T-helper 9 cell (primary cell): ENCODE data around the gene ABHD2.
"Not testable (repeated sequence)": the region's sequence is repeated elsewhere in the genome, so short reads cannot be mapped to it uniquely, and the experiment has no call there.

ENCODE experiments used
- DNase-seq: peaks from one replicate; pipeline ENCODE4 v3.0.0-alpha.2; 2020

ABHD2 gene

GRCh38 chr15:89243046-89243690 is 154.9 kb downstream of the ABHD2 start:
- no peak for DNase-seq

DNA sequence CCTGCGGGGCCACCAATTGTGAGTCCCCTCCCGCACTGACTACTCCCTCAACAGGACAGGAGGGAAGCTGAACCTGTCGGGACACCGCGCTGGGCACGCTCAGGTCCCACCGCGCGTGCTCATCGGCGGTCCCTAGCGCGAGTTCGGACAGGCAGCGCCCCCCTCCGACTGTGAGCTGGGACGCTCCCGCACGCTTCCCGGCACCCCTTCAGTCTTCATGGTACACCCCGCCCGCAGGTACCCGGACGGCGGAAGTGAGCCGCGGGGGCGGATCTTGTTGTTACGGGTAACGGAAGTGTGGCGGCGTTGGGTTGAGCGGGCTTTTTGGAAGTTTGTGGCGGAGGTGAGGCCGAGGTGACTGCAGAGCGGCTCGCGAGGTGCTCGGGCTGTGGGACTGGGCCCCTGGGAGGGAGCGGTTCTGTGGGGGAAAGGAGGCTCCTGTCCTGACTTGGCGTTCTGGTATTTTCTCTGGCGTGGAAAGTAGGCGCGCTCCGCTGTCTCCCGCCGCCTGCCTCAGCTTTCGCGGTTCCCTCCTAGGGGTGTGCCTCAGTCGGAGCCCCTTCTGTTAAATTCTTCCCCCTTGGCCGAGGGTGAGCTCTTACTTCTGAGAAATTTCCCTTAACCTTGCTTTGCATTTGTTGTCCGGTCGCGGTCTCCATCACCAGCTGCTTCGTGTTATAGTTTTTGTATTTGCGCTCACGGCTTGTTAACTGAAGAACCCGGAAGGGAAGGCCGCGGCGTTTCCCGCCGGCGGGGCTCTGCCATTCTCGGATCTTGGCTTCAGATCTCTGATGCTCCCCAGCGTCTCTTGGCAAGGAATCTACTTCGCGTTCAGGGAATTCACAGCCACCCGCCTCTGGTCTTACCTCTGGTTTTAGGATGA is 155.7 kb downstream of the ABHD2 start, which contains the start of gene FANCI:
Gene FANCI (plus strand): TSS at position 289 of the 883 bp plus-strand sequence. CDS start 3,669 bp downstream, outside the sequence.
- DNase-seq, result peak; percentile 96

- DNase-seq, result no peak
These were observed 156.3 kb downstream of the ABHD2 start for GRCh38 chr15:89244574-89244903.

- DNase-seq, result no peak
These were observed 159.2 kb downstream of the ABHD2 start for GRCh38 chr15:89247446-89247845.

GRCh38 chr15:89248584-89248983 is 160.3 kb downstream of the ABHD2 start:
- DNase-seq, result no peak

DNA sequence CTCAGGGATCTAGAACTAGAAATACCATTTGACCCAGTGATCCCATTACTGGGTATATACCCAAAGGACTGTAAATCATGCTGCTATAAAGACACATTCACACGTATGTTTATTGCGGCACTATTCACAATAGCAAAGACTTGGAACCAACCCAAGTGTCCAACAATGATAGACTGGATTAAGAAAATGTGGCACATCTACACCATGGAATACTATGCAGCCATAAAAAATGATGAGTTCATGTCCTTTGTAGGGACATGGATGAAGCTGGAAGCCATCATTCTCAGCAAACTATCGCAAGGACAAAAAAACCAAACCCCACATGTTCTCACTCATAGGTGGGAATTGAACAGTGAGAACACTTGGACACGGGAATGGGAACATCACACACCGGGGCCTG is 161.9 kb downstream of the ABHD2 start:
- not testable (repeated sequence) for DNase-seq
